Ovary (tissue), 9 donors: ENCODE measurements around the gene DCST1. TPM values are rescaled to one million over a fixed set of nuclear protein-coding genes. Genes with fewer than 3 reads are reported as not detected.
A peak's percentile ranks its signal among the peaks of the same experiment; 100 is the strongest.

Source experiments
- DNase-seq, 5 donors: peaks; one replicate each; pipeline ENCODE4 v3.0.0-alpha.2; 2019 to 2020
- H3K27ac ChIP-seq, 2 donors: fragments of 200-600 bp; one replicate each; pipeline versions ENCODE4 v1.5.1 to v1.8.0; 2019 to 2022
- H3K27me3 ChIP-seq: fragments of 200-600 bp; one replicate; pipeline ENCODE4 v1.8.0; 2022
- H3K36me3 ChIP-seq: fragments of 200-600 bp; sonication (generic); one replicate; pipeline ENCODE4 v1.5.1; 2019
- H3K4me1 ChIP-seq: one replicate; pipeline ENCODE4 v1.8.1; 2013; ENCODE audit warnings: mild to moderate bottlenecking, moderate library complexity; ENCODE audit not compliant: insufficient read depth
- H3K4me3 ChIP-seq: fragments of 200-600 bp; sonication (generic); one replicate; pipeline ENCODE4 v1.5.1; 2017
- H3K9me3 ChIP-seq, 2 donors: fragments of 200-600 bp in 1 of 2; sonication (generic) in 1 of 2; one replicate each; pipeline versions ENCODE4 v1.5.1 to v1.8.1; 2013 to 2019; ENCODE audit warnings: mild to moderate bottlenecking in 1 of 2, moderate library complexity in 1 of 2
- CTCF ChIP-seq, 3 donors: fragments of 450-650 bp in 2 of 3; fragments of 200-600 bp in 1 of 3; IDR thresholded peaks; one replicate each; pipeline versions ENCODE4 v1.5.1 to v1.8.0; 2016 to 2022; ENCODE audit warnings: antibody characterized with exemption in 3 of 3, mild to moderate bottlenecking in 1 of 3
- EP300 ChIP-seq: sonication (generic); formaldehyde crosslinking; IDR thresholded peaks from one replicate; pipeline ENCODE4 v1.6.1; 2017; ENCODE audit warnings: antibody characterized with exemption
- POLR2A ChIP-seq: fragments of 450-650 bp; IDR thresholded peaks from one replicate; pipeline ENCODE4 v1.6.1; 2017; ENCODE audit warnings: antibody characterized with exemption, mild to moderate bottlenecking, moderate library complexity
- WGBS, 3 donors: extraction: QIAGEN DNeasy Blood & Tissue Kit in 1 of 3; methylation state at CpG; one replicate each; pipeline versions ENCODE4 v1.1.5 to v1.1.7; 2013 to 2017; 5-methylcytosine and 5-hydroxymethylcytosine counted together
- intact Hi-C, 4 donors: fragments of 100-400 bp; cut with DNase I; formaldehyde crosslinking; loops; one replicate each; pipeline versions ENCODE4 v1.11.0 to v1.15.1; 2022 to 2023
- polyA plus RNA-seq, 2 donors: library from polyadenylated mRNA; stranded (reverse); fragments of 200-250 nt in 1 of 2; fragments of 350-450 nt in 1 of 2; fragmentation: Illumina TruSeq in 1 of 2; extraction: RNeasy Lipid Tissue Mini Kit (QIAGEN cat#74804) in 1 of 2; gene quantifications; one replicate each; pipeline ENCODE4 v1.2.3, GENCODE V29; 2013 to 2014
- total RNA-seq, 7 donors: library from RNA; depleted of rRNA in 2 of 7; stranded (reverse); fragments of >200 nt in 2 of 7; fragmentation: NEBNext Ultra II Directional in 3 of 7; extraction: Animal tissue kit (Norgen Biotek cat#: 25700) in 3 of 7; gene quantifications; one replicate each; pipeline versions ENCODE4 v1.1.0 to v1.2.4, GENCODE V29; 2016 to 2023
- donor health status: DM: no; HTN: no; CAD: no; lungs with moderate emphysema.
- donor health status: DM: no; HTN: no; CAD: no.
- donor health status: Bipolar disorder and iron deficiency.
- donor health status: DM: yes; HTN: yes; CAD: no.
- donor health status: DM: no; HTN: no; CAD: no.
- donor health status: DM: yes; HTN: yes; CAD: no.

DCST1 gene
- total and polyA plus RNA-seq, 9 donors: 0.06 to 0.80 (median 0.30) TPM; not detected in 4

DNA sequence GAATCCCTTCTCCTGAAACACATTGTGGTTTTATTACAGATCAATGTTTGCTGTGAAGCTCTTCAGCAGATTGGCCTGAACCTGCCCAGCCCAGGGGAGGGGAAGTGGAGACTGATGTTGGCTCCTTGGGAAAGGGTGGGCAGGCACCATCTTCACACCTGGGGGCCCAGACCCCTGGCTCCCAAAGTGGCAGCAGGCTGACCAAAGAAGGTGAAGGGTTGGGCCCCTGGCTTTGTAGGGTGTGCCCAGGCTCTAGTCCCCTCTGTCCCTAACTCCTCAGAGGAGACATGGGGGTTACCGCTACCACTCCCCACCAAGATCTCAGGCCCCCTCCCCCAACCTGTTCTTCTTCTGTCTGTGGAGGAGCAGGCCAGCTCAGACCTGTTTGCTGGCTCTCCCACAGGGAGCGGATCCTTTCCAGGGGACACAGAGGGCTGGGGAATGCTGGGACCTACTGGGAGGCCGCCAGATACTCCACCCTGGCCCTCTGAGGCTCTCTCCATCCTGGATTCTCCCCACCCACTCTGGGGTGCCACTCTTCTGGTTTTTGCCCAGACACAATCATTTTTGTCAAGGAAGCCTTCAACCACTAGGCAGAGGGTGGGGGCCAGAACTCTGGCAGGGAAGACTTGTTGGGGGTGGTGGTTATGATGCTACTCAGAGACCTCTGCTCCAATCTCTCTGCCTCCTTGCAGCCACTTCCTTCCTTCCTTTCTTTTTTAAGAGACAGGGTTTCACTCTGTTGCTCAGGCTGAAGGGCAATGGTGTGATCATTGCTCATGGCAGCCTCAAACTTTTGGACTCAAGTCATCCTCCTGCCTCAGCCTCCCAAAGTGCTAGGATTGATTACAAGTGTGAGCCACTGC lies 40.0 kb downstream of the DCST1 start:
- TF ChIP-seq CTCF (IDR thresholded peaks at IDR 0.05): no peak
- TF ChIP-seq EP300: no peak
- no peak for TF ChIP-seq POLR2A
- Histone ChIP-seq H3K27ac (no peak overlapping the region), H3K27me3 (no peaks in the 10 kb centered on the region), H3K4me1 (peaks cover 4% of the 10 kb centered on the region), H3K9me3 (no peaks in the 10 kb centered on the region), H3K36me3 (no peaks in the 10 kb centered on the region), H3K4me3 (no peak overlapping the region)
- intact Hi-C loops: loop anchor here in 1 of 4 donors (10.0 kb wide), 1 partner anchor 589 kb away; no protein-coding TSS in a partner anchor
- WGBS, 3 donors: 84 to 93% (median 92%) methylated on average over 3 of the region's 3 CpGs
- no peak for DNase-seq

- no peak for DNase-seq
- 43 to 53% (median 52%) methylated on average over 5 of the region's 5 CpGs for WGBS, 3 donors
Measured at GRCh38 chr1:155075535-155075934, 41.9 kb downstream of the DCST1 start.

GRCh38 chr1:155076371-155076770 lies 42.7 kb downstream of the DCST1 start:
- H3K4me3 ChIP-seq: no peak overlapping the region
- peaks cover 12% of the 10 kb centered on the region for H3K27me3 ChIP-seq
- H3K4me1 ChIP-seq: peaks cover 10% of the 10 kb centered on the region
- no peak overlapping the region for H3K27ac ChIP-seq
- TF ChIP-seq POLR2A (no peak), CTCF (IDR thresholded peaks at IDR 0.05) (no peak), EP300 (no peak)
- WGBS, 3 donors: 70 to 100% (median 76%) methylated on average over 1 of the region's 1 CpG
- intact Hi-C loops: loop anchor here in 1 of 4 donors (10.0 kb wide), 1 partner anchor 592 kb away; no protein-coding TSS in a partner anchor
- H3K36me3 ChIP-seq: no peaks in the 10 kb centered on the region
- no peak for DNase-seq
- no peaks in the 10 kb centered on the region for H3K9me3 ChIP-seq

More at GRCh38 chr1:155075535-155075934, 41.9 kb downstream of the DCST1 start:
- Histone ChIP-seq H3K27ac (no peak overlapping the region), H3K27me3 (peaks cover 3% of the 10 kb centered on the region), H3K4me3 (no peak overlapping the region), H3K36me3 (no peaks in the 10 kb centered on the region), H3K9me3 (no peaks in the 10 kb centered on the region), H3K4me1 (peaks cover 8% of the 10 kb centered on the region)
- intact Hi-C loops: loop anchor here in 1 of 4 donors (10.0 kb wide), 1 partner anchor 591 kb away; no protein-coding TSS in a partner anchor
- TF ChIP-seq CTCF (IDR thresholded peaks at IDR 0.05) (no peak), EP300 (no peak), POLR2A (no peak)

DNA sequence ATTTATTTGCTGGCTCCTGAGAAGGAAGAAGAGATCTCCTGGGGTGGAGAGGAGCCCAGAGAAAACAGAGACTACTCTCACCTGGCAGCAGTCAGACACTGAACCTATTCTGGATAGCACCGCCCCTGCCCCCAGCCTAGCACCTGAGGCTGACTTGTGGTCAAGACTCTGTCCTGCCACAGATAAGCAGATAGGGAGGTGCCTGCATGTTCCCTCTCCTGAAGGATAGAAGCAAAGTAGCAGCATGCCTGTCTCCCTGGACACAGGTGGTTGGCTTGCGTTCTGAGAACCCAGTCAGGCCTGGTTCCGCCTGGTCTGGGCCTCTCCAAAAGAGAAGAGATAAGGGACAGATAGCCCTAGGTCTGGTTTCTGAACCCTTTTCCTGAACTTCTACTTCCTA lies 43.7 kb downstream of the DCST1 start:
- WGBS, 3 donors: 75 to 87% (median 80%) methylated on average over 3 of the region's 3 CpGs
- H3K9me3 ChIP-seq: no peaks in the 10 kb centered on the region
- peaks cover 16% of the 10 kb centered on the region for H3K4me1 ChIP-seq
- H3K27ac ChIP-seq: no peak overlapping the region
- H3K4me3 ChIP-seq: no peak overlapping the region
- peak in 1 of 5 donors; percentile 15 for DNase-seq
- H3K27me3 ChIP-seq: peaks cover 13% of the 10 kb centered on the region
- TF ChIP-seq POLR2A: no peak
- no peak for TF ChIP-seq EP300
- TF ChIP-seq CTCF (IDR thresholded peaks at IDR 0.05): no peak
- intact Hi-C loops: loop anchor here in 1 of 4 donors (10.0 kb wide), 1 partner anchor 593 kb away; no protein-coding TSS in a partner anchor
- no peaks in the 10 kb centered on the region for H3K36me3 ChIP-seq
